Gastrocnemius medialis (tissue), 4 donors: ENCODE measurements around the gene PTPN12. TPM values are rescaled to one million over a fixed set of nuclear protein-coding genes. Genes with fewer than 3 reads are reported as not detected.

Source experiments
- ATAC-seq, 2 donors: fragments of 150-250 bp; one replicate each; pipeline ENCODE4 v1.9.1; 2016
- DNase-seq, 2 donors: peaks; one replicate each; pipeline ENCODE4 v3.0.0-alpha.2; 2019
- H3K27ac ChIP-seq, 4 donors: fragments of 200-600 bp; sonication (generic); 1 replicate in 1 of 4; 2 replicates in 3 of 4; pipeline ENCODE4 v1.5.1; 2016 to 2018; ENCODE audit warnings: mild to moderate bottlenecking in 2 of 4, moderate library complexity in 1 of 4
- H3K27me3 ChIP-seq, 3 donors: fragments of 200-600 bp; sonication (generic) in 2 of 3; 1 replicate in 1 of 3; 2 replicates in 2 of 3; pipeline versions ENCODE4 v1.5.1 to v1.6.0; 2016 to 2019; ENCODE audit warnings: mild to moderate bottlenecking in 1 of 3, moderate library complexity in 1 of 3
- H3K36me3 ChIP-seq, 2 donors: fragments of 200-600 bp; sonication (generic) in 1 of 2; one replicate each; pipeline ENCODE4 v1.5.1; 2017 to 2018
- H3K4me1 ChIP-seq, 2 donors: fragments of 200-600 bp; sonication (generic) in 1 of 2; one replicate each; pipeline ENCODE4 v1.5.1; 2016 to 2017; ENCODE audit warnings: mild to moderate bottlenecking in 2 of 2
- H3K4me3 ChIP-seq, 4 donors: fragments of 200-600 bp; sonication (generic) in 3 of 4; 1 replicate in 1 of 4; 2 replicates in 3 of 4; pipeline ENCODE4 v1.5.1; 2016 to 2019; ENCODE audit warnings: mild to moderate bottlenecking in 2 of 4
- H3K9me3 ChIP-seq, 3 donors: fragments of 200-600 bp; sonication (generic) in 2 of 3; 1 replicate in 1 of 3; 2 replicates in 2 of 3; pipeline ENCODE4 v1.5.1; 2016 to 2019
- POLR2A ChIP-seq, 2 donors: fragments of 450-650 bp; IDR thresholded peaks; one replicate each; pipeline ENCODE4 v1.6.1; 2017; ENCODE audit warnings: antibody characterized with exemption in 2 of 2, mild to moderate bottlenecking in 2 of 2, moderate library complexity in 2 of 2
- in situ Hi-C, 4 donors: fragments of 200-750 bp; cut with MboI; loops; one replicate each; pipeline versions ENCODE4 v1.15.0 to v1.8.0; 2017; ENCODE audit warnings: low sequenced_read_pairs in 4 of 4
- intact Hi-C: fragments of 100-400 bp; cut with DNase I; formaldehyde crosslinking; loops from one replicate; pipeline ENCODE4 v1.15.1; 2023; ENCODE audit warnings: low total_unique reads
- total RNA-seq, 4 donors: library from RNA; depleted of rRNA; stranded (reverse); fragments of >200 nt; gene quantifications; one replicate each; pipeline versions ENCODE4 v1.1.0 to v1.2.3, GENCODE V29; 2016
- TF ChIP-seq, protein P1 (sequence below), 5 experiments: fragments of 450-650 bp in 3 of 5; fragments of 200-600 bp in 2 of 5; sonication (generic) in 2 of 5; IDR thresholded peaks in 4 of 5; conservative IDR thresholded peaks in 1 of 5; 1 replicate in 4 of 5; 2 replicates in 1 of 5; pipeline ENCODE4 v1.5.1; 2016 to 2019; ENCODE audit warnings: antibody characterized with exemption in 5 of 5, mild to moderate bottlenecking in 3 of 5, moderate library complexity in 3 of 5

The PTPN12 gene
- total RNA-seq, 4 donors from 2014 or later = 22.7 to 38.0 (median 27.7) TPM

DNA sequence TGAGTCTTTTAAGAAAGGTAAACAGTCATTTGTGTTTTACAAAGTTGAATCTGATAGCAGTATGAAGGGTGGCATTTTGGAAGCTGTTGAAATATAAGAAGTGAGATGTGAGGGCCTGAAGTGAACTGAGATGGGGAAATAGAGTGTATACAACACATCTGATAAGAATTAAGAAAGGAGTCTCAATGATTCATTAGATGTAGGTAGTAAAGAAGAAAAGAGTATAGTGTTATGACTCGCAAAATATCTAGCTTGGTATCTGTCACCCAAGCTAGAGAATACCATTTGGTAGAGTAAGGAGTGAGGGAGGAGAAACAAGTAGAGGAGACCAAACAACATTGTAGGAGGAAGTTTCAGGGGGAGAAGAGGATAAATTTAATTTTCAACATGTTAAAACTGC lies 5.3 kb downstream of the PTPN12 start:
- Histone ChIP-seq H3K9me3 (no peaks in the 10 kb centered on the region), H3K4me1 (peaks cover 45 to 49% of the 10 kb centered on the region in 2 donors), H3K27me3 (no peaks in the 10 kb centered on the region), H3K27ac (no peak overlapping the region), H3K4me3 (no peak overlapping the region), H3K36me3 (no peaks in the 10 kb centered on the region)
- DNase-seq = no peak
- intact Hi-C loops (no loop called here), in situ Hi-C loops (loop anchor here in 1 of 4 donors (25.0 kb wide), 1 partner anchor 220 kb away; no protein-coding TSS in a partner anchor)
- ATAC-seq = no peak
- no peak for TF ChIP-seq POLR2A (IDR thresholded peaks at IDR 0.05)
- TF ChIP-seq, protein P1, sequence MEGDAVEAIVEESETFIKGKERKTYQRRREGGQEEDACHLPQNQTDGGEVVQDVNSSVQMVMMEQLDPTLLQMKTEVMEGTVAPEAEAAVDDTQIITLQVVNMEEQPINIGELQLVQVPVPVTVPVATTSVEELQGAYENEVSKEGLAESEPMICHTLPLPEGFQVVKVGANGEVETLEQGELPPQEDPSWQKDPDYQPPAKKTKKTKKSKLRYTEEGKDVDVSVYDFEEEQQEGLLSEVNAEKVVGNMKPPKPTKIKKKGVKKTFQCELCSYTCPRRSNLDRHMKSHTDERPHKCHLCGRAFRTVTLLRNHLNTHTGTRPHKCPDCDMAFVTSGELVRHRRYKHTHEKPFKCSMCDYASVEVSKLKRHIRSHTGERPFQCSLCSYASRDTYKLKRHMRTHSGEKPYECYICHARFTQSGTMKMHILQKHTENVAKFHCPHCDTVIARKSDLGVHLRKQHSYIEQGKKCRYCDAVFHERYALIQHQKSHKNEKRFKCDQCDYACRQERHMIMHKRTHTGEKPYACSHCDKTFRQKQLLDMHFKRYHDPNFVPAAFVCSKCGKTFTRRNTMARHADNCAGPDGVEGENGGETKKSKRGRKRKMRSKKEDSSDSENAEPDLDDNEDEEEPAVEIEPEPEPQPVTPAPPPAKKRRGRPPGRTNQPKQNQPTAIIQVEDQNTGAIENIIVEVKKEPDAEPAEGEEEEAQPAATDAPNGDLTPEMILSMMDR (IDR thresholded peaks at IDR 0.05 in 4 of 5, conservative IDR thresholded peaks at IDR 0.05 in 1 of 5) = no peak

DNA sequence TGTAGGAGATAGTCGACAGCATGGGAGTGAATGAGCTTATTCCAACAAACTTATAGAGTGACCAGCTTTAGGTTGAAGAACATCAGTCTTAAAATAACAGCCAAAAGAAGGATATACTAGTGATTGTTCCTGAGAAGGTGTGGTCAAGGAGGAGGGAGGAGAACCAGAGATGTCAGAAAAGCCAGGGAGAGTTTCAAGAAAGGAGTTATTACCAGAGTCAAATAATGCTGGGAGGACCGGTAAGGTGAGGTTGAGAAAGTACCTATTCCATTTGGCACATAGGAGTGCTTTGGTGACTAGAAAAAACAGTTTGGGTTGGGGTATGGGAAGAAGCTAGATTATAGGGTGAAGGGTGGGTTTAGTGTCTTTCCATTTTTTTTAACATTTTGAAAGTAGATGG lies 5.8 kb downstream of the PTPN12 start:
- DNase-seq (no peak), ATAC-seq (no peak)
- Histone ChIP-seq H3K4me3 (no peak overlapping the region), H3K36me3 (no peaks in the 10 kb centered on the region), H3K9me3 (no peaks in the 10 kb centered on the region), H3K4me1 (peaks cover 47 to 53% of the 10 kb centered on the region in 2 donors), H3K27ac (no peak overlapping the region), H3K27me3 (no peaks in the 10 kb centered on the region)
- TF ChIP-seq, protein P1 (IDR thresholded peaks at IDR 0.05 in 4 of 5, conservative IDR thresholded peaks at IDR 0.05 in 1 of 5) = no peak
- no peak for TF ChIP-seq POLR2A (IDR thresholded peaks at IDR 0.05)
- in situ Hi-C loops = loop anchor here in 1 of 4 donors (25.0 kb wide), 1 partner anchor 219 kb away; no protein-coding TSS in a partner anchor
- intact Hi-C loops = no loop called here

DNA sequence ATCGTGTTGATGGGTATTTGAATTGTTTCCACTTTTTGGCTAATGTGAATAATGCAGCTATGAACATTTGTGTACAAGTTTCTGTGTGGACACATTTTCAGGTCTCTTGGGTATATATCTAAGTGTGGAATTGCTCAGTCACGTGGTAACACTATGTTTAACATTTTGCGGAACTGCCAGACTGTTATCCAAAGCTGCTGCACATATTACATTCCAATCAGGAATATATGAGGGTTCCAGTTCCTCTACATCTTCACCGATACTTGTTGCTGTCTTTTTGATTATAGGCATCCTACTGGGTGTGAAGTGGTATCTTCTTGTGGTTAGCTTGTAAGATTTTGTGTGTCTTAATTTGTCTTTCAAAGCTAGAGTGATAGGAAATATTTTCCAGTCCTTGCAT lies 6.8 kb downstream of the PTPN12 start:
- no peak overlapping the region for H3K4me3 ChIP-seq
- TF ChIP-seq POLR2A (IDR thresholded peaks at IDR 0.05) = no peak
- TF ChIP-seq, protein P1 (IDR thresholded peaks at IDR 0.05 in 4 of 5, conservative IDR thresholded peaks at IDR 0.05 in 1 of 5) = no peak
- no peak for ATAC-seq
- intact Hi-C loops = no loop called here
- no peaks in the 10 kb centered on the region for H3K9me3 ChIP-seq
- no peak for DNase-seq
- H3K27ac ChIP-seq = no peak overlapping the region
- H3K4me1 ChIP-seq = peaks cover 53 to 62% of the 10 kb centered on the region in 2 donors
- no peaks in the 10 kb centered on the region for H3K27me3 ChIP-seq
- in situ Hi-C loops = loop anchor here in 1 of 4 donors (25.0 kb wide), 1 partner anchor 218 kb away; no protein-coding TSS in a partner anchor
- no peaks in the 10 kb centered on the region for H3K36me3 ChIP-seq

GRCh38 chr7:77544518-77544917 lies 7.4 kb downstream of the PTPN12 start:
- H3K27me3 ChIP-seq = no peaks in the 10 kb centered on the region
- in situ Hi-C loops (loop anchor here in 1 of 4 donors (25.0 kb wide), 1 partner anchor 218 kb away; no protein-coding TSS in a partner anchor), intact Hi-C loops (no loop called here)
- DNase-seq (no peak), ATAC-seq (no peak)
- TF ChIP-seq POLR2A (IDR thresholded peaks at IDR 0.05) = no peak
- TF ChIP-seq, protein P1 (IDR thresholded peaks at IDR 0.05 in 4 of 5, conservative IDR thresholded peaks at IDR 0.05 in 1 of 5) = no peak
- no peaks in the 10 kb centered on the region for H3K9me3 ChIP-seq
- H3K4me1 ChIP-seq = peaks cover 49 to 68% of the 10 kb centered on the region in 2 donors
- no peak overlapping the region for H3K4me3 ChIP-seq
- H3K27ac ChIP-seq = no peak overlapping the region
- no peaks in the 10 kb centered on the region for H3K36me3 ChIP-seq

DNA sequence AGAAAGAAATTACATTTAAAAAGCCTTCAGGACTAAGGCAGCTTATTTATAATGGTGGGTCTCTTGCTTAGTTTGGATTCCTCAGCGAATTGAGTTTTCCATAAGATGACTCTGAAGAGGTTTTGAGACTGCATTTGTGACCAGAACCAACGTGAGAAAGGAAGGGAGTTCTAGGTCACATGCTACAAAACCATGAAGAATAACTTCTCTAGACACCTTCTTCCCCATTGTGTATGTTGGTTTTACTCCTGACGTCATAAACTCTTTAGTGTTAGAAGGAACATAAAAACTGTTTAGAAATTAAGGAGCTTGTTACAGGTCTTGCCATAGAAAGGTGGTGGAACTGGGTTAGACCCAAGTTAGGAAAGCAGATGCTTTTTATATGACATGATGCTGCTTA lies 11.1 kb downstream of the PTPN12 start:
- peaks cover 28 to 57% of the 10 kb centered on the region in 2 donors for H3K4me1 ChIP-seq
- TF ChIP-seq POLR2A (IDR thresholded peaks at IDR 0.05) = no peak
- TF ChIP-seq, protein P1 (IDR thresholded peaks at IDR 0.05 in 4 of 5, conservative IDR thresholded peaks at IDR 0.05 in 1 of 5) = no peak
- H3K27me3 ChIP-seq = no peaks in the 10 kb centered on the region
- intact Hi-C loops (no loop called here), in situ Hi-C loops (loop anchor here in 1 of 4 donors (25.0 kb wide), 1 partner anchor 214 kb away; no protein-coding TSS in a partner anchor)
- no peak overlapping the region for H3K4me3 ChIP-seq
- H3K9me3 ChIP-seq = no peaks in the 10 kb centered on the region
- DNase-seq = no peak
- H3K27ac ChIP-seq = peak overlapping the region in 1 of 4 donors; percentile 46
- no peaks in the 10 kb centered on the region for H3K36me3 ChIP-seq
- ATAC-seq = no peak
